ENCODE results near the gene PTOV1.
A peak's percentile ranks its signal among the peaks of the same experiment; 100 is the strongest.

The PTOV1 gene

GRCh38 chr19:49844138-49845095 is 6.5 kb upstream of the PTOV1 start:
- no peak for DNase-seq
- Mint-ChIP-seq H3K27me3 (ENCODE audit: low read depth, poor library complexity) (no peaks in the 10 kb centered on the region), H3K36me3 (ENCODE audit: low read depth) (peaks cover 46% of the 10 kb centered on the region), H3K4me3 (no peak overlapping the region), H3K9me3 (peaks cover 18% of the 10 kb centered on the region), H3K27ac (no peak overlapping the region), H3K4me1 (peaks cover 7% of the 10 kb centered on the region)
- TF ChIP-seq CTCF (IDR thresholded peaks at IDR 0.05): no peak

GRCh38 chr19:49845414-49845813 is 5.5 kb upstream of the PTOV1 start:
- no peak for TF ChIP-seq CTCF (IDR thresholded peaks at IDR 0.05)
- H3K27ac Mint-ChIP-seq: no peak overlapping the region
- DNase-seq: no peak

GRCh38 chr19:49846408-49846807 is 4.6 kb upstream of the PTOV1 start:
- DNase-seq: no peak
- Mint-ChIP-seq H3K4me3 (no peak overlapping the region), H3K27me3 (ENCODE audit: low read depth, poor library complexity) (peaks cover 2% of the 10 kb centered on the region), H3K9me3 (peaks cover 26% of the 10 kb centered on the region), H3K27ac (no peak overlapping the region), H3K36me3 (ENCODE audit: low read depth) (peaks cover 39% of the 10 kb centered on the region), H3K4me1 (peaks cover 7% of the 10 kb centered on the region)
- TF ChIP-seq CTCF (IDR thresholded peaks at IDR 0.05): no peak

More at GRCh38 chr19:49845414-49845813, 5.5 kb upstream of the PTOV1 start:
- Mint-ChIP-seq H3K4me3 (no peak overlapping the region), H3K36me3 (ENCODE audit: low read depth) (peaks cover 45% of the 10 kb centered on the region), H3K4me1 (peaks cover 12% of the 10 kb centered on the region), H3K9me3 (peaks cover 26% of the 10 kb centered on the region), H3K27me3 (ENCODE audit: low read depth, poor library complexity) (peaks cover 2% of the 10 kb centered on the region)

DNA sequence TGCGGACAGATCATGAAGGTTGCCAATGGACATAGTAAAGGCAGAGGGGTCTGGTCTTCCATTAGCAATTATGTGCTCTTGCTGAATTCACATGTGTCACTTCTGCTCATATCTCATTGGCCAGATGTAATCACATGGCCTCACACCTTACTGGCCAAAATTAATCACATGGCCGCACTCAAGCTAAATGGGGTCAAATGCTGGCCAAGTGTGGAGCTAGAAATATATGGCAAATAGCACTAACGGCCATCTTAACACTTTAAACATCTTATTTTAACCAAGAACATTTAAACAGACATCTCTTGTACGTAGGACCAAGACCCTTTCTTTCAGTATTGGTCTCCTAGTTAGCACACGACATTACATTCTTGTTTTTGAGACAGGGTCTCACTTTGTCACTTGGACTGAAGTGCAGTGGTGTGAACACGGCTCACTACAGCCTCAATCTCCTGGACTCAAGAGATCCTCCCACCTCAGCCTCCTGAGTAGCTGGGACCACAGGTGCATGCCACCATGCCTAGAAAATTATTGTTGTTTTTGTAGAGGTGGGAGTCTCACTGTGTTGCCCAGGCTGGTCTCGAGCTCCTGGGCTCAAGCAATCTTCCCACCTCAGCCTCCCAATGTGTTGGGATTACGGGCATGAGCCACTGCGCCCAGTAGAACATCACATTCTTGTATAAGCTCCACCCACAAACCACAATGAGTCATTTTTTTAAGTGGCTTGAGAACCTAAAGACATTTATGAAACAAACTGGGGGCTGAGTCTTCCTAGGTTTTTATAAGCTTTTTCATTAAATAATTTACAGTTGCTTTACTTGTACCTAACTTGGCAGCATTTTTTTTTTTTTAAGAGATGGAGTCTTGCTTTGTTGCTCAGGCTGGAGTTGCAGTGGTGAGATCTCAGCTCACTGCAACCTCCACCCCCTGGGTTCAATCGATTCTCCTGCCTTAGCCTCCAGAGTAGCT is 2.9 kb upstream of the PTOV1 start:
- Mint-ChIP-seq H3K36me3 (ENCODE audit: low read depth) (peaks cover 47% of the 10 kb centered on the region), H3K27me3 (ENCODE audit: low read depth, poor library complexity) (peaks cover 2% of the 10 kb centered on the region), H3K4me3 (no peak overlapping the region), H3K4me1 (peaks cover 19% of the 10 kb centered on the region), H3K9me3 (peaks cover 26% of the 10 kb centered on the region), H3K27ac (no peak overlapping the region)
- no peak for TF ChIP-seq CTCF (IDR thresholded peaks at IDR 0.05)
- no peak for DNase-seq

- DNase-seq: no peak
- H3K36me3 Mint-ChIP-seq (ENCODE audit: low read depth): peaks cover 46% of the 10 kb centered on the region
- peaks cover 28% of the 10 kb centered on the region for H3K4me1 Mint-ChIP-seq
These were observed 2.0 kb upstream of the PTOV1 start for GRCh38 chr19:49848938-49849337.

More at GRCh38 chr19:49848938-49849337, 2.0 kb upstream of the PTOV1 start:
- Mint-ChIP-seq H3K9me3 (peaks cover 26% of the 10 kb centered on the region), H3K27ac (no peak overlapping the region), H3K4me3 (peak overlapping the region; percentile 19), H3K27me3 (ENCODE audit: low read depth, poor library complexity) (peaks cover 2% of the 10 kb centered on the region)
- no peak for TF ChIP-seq CTCF (IDR thresholded peaks at IDR 0.05)

Measured in nephron progenitor cell (in vitro differentiated cells).